ENCODE measurements around the gene TRIM56. TPM values are rescaled to one million over a fixed set of nuclear protein-coding genes. Genes with fewer than 3 reads are reported as not detected.

Gene TRIM56
- total RNA-seq, 1 donor from 2014 or later: 61.9 TPM

- Histone ChIP-seq H3K27me3 (ENCODE audit: low read depth) (no peaks in the 10 kb centered on the region), H3K4me3 (no peak overlapping the region), H3K36me3 (peaks cover under 1% of the 10 kb centered on the region), H3K27ac (no peak overlapping the region), H3K4me1 (peaks cover 38% of the 10 kb centered on the region), H3K9me3 (no peaks in the 10 kb centered on the region)
- intact Hi-C loops (cut with DNase I): loop anchor here (5.0 kb wide), 1 partner anchor 41 kb away; no protein-coding TSS in a partner anchor
- no peak for ATAC-seq
- DNase-seq: no peak
- no peak for TF ChIP-seq CTCF (IDR thresholded peaks at IDR 0.05)
Measured at GRCh38 chr7:101096331-101096956, 11.2 kb downstream of the TRIM56 start.

GRCh38 chr7:101096957-101097347 is 11.7 kb downstream of the TRIM56 start:
- H3K27me3 ChIP-seq (ENCODE audit: low read depth): no peaks in the 10 kb centered on the region
- no peak for DNase-seq
- no peaks in the 10 kb centered on the region for H3K9me3 ChIP-seq
- no peak overlapping the region for H3K27ac ChIP-seq
- TF ChIP-seq CTCF (IDR thresholded peaks at IDR 0.05): no peak
- peaks cover 38% of the 10 kb centered on the region for H3K4me1 ChIP-seq
- no peaks in the 10 kb centered on the region for H3K36me3 ChIP-seq
- intact Hi-C loops (cut with DNase I): loop anchor here (5.0 kb wide), 1 partner anchor 40 kb away; no protein-coding TSS in a partner anchor
- ATAC-seq: no peak
- no peak overlapping the region for H3K4me3 ChIP-seq

GRCh38 chr7:101097561-101097960 is 12.3 kb downstream of the TRIM56 start:
- no peaks in the 10 kb centered on the region for H3K36me3 ChIP-seq
- ATAC-seq (no peak), DNase-seq (no peak)
- TF ChIP-seq CTCF (IDR thresholded peaks at IDR 0.05): no peak
- intact Hi-C loops (cut with DNase I): loop anchor here (5.0 kb wide), 1 partner anchor 40 kb away; no protein-coding TSS in a partner anchor
- no peak overlapping the region for H3K4me3 ChIP-seq
- H3K4me1 ChIP-seq: peaks cover 38% of the 10 kb centered on the region
- H3K27me3 ChIP-seq (ENCODE audit: low read depth): no peaks in the 10 kb centered on the region
- no peaks in the 10 kb centered on the region for H3K9me3 ChIP-seq
- no peak overlapping the region for H3K27ac ChIP-seq

- Histone ChIP-seq H3K36me3 (no peaks in the 10 kb centered on the region), H3K27me3 (ENCODE audit: low read depth) (no peaks in the 10 kb centered on the region), H3K4me1 (peaks cover 28% of the 10 kb centered on the region), H3K27ac (no peak overlapping the region), H3K4me3 (no peak overlapping the region), H3K9me3 (no peaks in the 10 kb centered on the region)
- intact Hi-C loops (cut with DNase I): loop anchor here (5.0 kb wide), 1 partner anchor 37 kb away; no protein-coding TSS in a partner anchor
- no peak for TF ChIP-seq CTCF (IDR thresholded peaks at IDR 0.05)
- peak; percentile 87 to 90 for ATAC-seq
- DNase-seq: peak; percentile 80
Measured at GRCh38 chr7:101099969-101100781, 14.9 kb downstream of the TRIM56 start.

GRCh38 chr7:101100858-101101847 is 15.9 kb downstream of the TRIM56 start:
- ATAC-seq (no peak), DNase-seq (no peak)
- H3K27me3 ChIP-seq (ENCODE audit: low read depth): no peaks in the 10 kb centered on the region
- no peaks in the 10 kb centered on the region for H3K36me3 ChIP-seq
- no peaks in the 10 kb centered on the region for H3K9me3 ChIP-seq
- H3K27ac ChIP-seq: no peak overlapping the region
- intact Hi-C loops (cut with DNase I): no loop called here
- TF ChIP-seq CTCF (IDR thresholded peaks at IDR 0.05): no peak
- H3K4me1 ChIP-seq: peaks cover 28% of the 10 kb centered on the region
- H3K4me3 ChIP-seq: no peak overlapping the region

Measured in lower lobe of right lung (tissue), 2 donors.